Suppressor macrophage (primary cell): Measurements from ENCODE around the gene MMP27.

Experiments used
- DNase-seq, 4 experiments: peaks; one replicate each; pipeline ENCODE4 v3.0.0-alpha.2; 2020 to 2022

Gene MMP27

GRCh38 chr11:102703826-102704493 lies 1.6 kb downstream of the MMP27 start:
- DNase-seq, result no peak

GRCh38 chr11:102695201-102695600 lies 10.4 kb downstream of the MMP27 start:
- no peak for DNase-seq

GRCh38 chr11:102685754-102686153 lies 19.8 kb downstream of the MMP27 start:
- peak; percentile 52 to 79 (median 70) for DNase-seq

GRCh38 chr11:102685338-102685737 lies 20.2 kb downstream of the MMP27 start:
- no peak for DNase-seq

GRCh38 chr11:102683277-102683676 lies 22.3 kb downstream of the MMP27 start:
- no peak for DNase-seq

GRCh38 chr11:102680945-102681344 lies 24.6 kb downstream of the MMP27 start:
- DNase-seq, result peak; percentile 56 to 86 (median 72)

- no peak for DNase-seq
Measured at GRCh38 chr11:102678022-102678421, 27.5 kb downstream of the MMP27 start.

GRCh38 chr11:102676084-102676483 lies 29.5 kb downstream of the MMP27 start:
- no peak for DNase-seq

- no peak for DNase-seq
Measured at GRCh38 chr11:102669664-102670063, 35.9 kb downstream of the MMP27 start.

GRCh38 chr11:102666331-102666957 lies 39.1 kb downstream of the MMP27 start:
- peak; percentile 34 to 78 (median 64) for DNase-seq

- DNase-seq, result peak in 3 of 4 experiments; percentile 11 to 32 (median 22)
Measured at GRCh38 chr11:102664001-102664752, 41.4 kb downstream of the MMP27 start.

- DNase-seq, result no peak
Measured at GRCh38 chr11:102662607-102663006, 43.0 kb downstream of the MMP27 start.

- DNase-seq, result no peak
Measured at GRCh38 chr11:102661040-102661439, 44.5 kb downstream of the MMP27 start.

GRCh38 chr11:102656528-102656927 lies 49.0 kb downstream of the MMP27 start:
- DNase-seq, result no peak

GRCh38 chr11:102655547-102655946 lies 50.0 kb downstream of the MMP27 start:
- DNase-seq, result no peak

- DNase-seq, result no peak
Measured at GRCh38 chr11:102654761-102655160, 50.8 kb downstream of the MMP27 start.

GRCh38 chr11:102653744-102654291 lies 51.8 kb downstream of the MMP27 start:
- DNase-seq, result no peak

- DNase-seq, result no peak
Measured at GRCh38 chr11:102647430-102647829, 58.1 kb downstream of the MMP27 start.

GRCh38 chr11:102643941-102644340 lies 61.6 kb downstream of the MMP27 start:
- no peak for DNase-seq
